Hematopoietic multipotent progenitor cell treated with erythropoietin and hydrocortisone succinate and interleukin-3 and kit ligand, for 8 days (in vitro differentiated cells): ENCODE measurements around the gene ITM2C.

Experiments used
- DNase-seq: peaks from one replicate; pipeline ENCODE4 v3.0.0-alpha.2; 2015

Gene ITM2C

DNA sequence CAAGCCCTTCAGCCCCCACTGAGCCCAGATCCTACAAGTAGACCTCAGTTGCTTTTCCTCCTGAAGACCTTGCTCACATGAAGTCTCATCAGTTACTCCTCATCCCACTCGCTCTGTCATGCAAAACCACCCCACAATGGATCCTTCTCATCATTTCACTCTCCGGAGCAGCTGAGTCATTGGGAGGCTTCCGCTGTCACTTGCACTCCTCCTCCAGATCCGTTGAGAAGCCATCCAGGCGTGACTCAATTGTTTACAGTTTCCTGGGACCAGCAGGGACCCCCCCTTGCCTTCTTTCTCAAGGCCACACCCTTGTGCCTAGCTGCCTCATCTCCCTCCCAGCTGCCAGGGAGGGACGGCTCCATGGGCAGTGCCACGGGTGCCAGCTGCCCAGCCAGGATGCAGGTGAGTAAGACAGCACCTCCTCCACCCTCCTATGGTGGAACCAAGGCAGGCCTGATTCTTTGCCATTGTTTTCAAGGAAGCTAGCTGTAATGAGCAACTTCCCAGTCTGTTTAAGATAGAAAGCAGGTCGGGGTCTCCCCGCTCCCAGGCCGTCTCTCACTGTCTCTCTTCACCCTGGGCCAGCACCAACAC is 44.0 kb downstream of the ITM2C start:
- no peak for DNase-seq

GRCh38 chr2:230909841-230910545 is 45.3 kb downstream of the ITM2C start:
- DNase-seq, result no peak

- DNase-seq, result no peak
Measured at GRCh38 chr2:230910546-230911177, 45.9 kb downstream of the ITM2C start.

DNA sequence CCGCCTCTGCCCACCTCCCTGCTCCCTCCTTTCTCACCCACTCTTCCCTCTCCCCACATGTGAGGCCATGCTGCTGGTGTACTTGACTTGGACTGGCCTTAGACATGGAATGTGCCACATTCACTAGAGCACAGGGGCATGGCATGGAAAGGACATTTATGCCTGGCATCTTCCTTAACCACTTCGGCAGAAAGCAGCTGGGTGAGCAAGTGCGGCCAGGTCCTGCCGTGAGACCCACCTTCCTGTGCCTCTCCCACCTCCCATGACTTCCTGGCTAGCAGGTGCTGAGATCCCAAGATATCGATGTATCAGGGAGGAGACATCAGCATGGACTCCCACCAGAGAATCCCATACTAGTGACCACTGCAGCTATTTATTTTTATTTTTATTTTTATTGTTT is 47.3 kb downstream of the ITM2C start:
- no peak for DNase-seq

DNA sequence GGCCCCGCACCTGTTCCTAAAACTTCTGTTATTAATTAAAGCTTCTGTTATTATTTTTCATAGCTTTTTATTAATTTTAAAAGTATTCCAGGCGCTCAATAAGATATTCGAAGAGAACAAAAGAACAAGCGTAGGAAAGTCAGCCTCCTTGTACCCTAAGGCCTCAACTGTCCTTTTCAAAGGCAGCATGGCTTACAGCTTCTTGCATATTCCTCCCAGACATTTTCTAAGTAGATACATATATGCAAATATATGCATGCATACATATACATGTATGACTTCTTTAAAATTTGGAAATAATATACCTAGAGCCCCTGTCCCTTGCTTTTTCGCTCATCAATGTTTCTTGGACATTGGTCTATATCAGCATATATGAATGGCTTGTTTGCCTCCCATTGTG is 48.0 kb downstream of the ITM2C start:
- DNase-seq, result no peak

DNA sequence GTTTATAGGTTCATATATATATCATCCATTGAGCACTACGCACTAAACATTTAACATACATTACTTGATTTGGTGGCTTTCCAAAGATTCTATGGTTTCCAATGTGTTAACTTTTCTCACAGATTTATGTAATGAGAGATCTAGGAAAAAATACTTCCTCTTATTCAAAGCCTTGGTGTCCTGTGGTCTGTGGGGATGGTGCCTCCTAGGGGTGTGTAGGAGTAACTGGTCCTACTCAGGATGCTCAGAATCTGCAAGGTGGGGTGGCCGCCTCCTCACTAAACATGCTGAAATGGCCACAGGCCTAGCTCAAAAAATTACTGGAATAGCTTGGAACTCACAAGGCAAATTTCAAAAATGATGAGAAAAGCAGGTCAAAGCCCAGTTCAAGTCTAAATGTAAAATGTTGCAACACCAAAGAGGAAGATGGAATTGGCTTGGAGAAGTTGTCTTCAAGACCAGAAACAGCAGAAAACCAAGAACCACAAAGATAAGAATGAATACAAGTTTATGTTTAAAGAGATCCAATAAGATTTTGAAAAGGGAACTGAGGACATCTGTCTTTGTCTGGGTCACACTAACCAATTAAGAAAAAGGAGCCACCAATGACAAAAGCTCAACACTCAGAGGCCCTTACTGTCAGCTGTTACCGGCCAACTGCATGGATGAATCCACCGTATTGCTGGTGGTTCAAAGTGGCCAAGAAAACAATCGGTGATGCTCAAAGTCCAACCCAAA is 48.8 kb downstream of the ITM2C start:
- peak; percentile 40 for DNase-seq

DNA sequence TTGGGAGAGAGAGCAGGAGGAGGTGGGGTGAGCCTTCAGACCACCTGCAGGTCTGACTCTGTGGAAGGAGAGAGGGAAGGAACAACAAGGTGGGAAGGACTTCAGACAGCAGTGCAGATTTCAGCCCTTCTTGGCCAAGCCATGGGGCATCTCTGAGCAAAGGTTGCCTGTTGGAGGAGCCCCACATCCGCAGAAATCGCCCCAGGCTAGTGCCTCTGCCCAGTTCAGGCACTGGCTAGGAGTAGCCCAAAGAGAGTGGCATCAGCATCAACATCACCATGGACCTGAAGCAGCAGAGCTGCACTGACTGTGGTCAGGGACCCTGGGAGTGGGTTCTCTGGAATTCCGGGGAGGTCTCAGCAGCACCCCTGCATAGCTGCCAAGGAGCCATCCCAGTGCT is 50.1 kb downstream of the ITM2C start:
- DNase-seq, result no peak

GRCh38 chr2:230915319-230915718 is 50.6 kb downstream of the ITM2C start:
- no peak for DNase-seq

GRCh38 chr2:230916218-230916617 is 51.5 kb downstream of the ITM2C start:
- no peak for DNase-seq

GRCh38 chr2:230919240-230919639 is 54.5 kb downstream of the ITM2C start:
- no peak for DNase-seq

GRCh38 chr2:230919681-230920080 is 54.9 kb downstream of the ITM2C start:
- DNase-seq, result no peak

- no peak for DNase-seq
Measured at GRCh38 chr2:230920167-230920566, 55.4 kb downstream of the ITM2C start.

- no peak for DNase-seq
Measured at GRCh38 chr2:230921806-230922595, 57.3 kb downstream of the ITM2C start.

DNA sequence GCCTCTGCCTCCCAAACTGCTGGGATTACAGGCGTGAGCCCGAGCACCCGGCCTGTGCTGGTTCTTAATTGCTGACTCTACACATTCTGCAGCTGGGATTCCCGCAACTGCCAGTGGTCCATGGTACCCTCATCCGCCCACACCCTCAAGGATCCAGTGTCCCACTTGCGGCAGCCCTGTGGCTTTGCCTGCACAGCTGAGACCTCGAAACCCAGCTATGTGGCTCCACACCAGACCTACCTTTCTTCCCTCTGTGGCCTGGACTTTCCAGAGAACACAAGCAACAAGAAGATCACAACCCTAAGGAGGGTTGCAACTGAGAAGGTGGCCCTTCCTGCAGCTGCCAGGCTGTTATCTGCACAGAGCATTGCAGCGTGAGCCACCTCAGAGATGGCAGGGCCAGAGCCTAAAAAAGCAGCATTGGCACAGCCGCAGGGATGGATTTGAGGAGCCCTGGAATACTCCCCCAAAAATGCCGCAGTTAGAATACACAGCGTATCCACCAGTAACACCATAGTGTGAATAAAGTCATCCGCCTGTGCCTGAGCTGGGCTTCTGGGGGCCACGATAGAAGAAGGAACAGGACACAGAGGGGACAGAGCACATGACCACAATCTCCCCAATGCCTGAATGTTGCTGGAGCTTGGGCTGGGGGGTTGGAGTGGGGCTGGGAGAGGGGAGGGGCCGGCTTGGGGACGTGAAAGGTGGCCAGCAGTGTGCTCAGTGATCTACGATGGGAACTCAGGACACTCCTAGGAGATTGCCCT is 58.4 kb downstream of the ITM2C start:
- DNase-seq, result no peak

- no peak for DNase-seq
Measured at GRCh38 chr2:230924092-230924469, 59.3 kb downstream of the ITM2C start.

- no peak for DNase-seq
Measured at GRCh38 chr2:230924470-230925341, 60.0 kb downstream of the ITM2C start, which contains the start of gene GPR55. TSS of gene GPR55 (minus strand) at chr2:230925242. CDS start at chr2:230910962, 14,280 bp downstream.

DNA sequence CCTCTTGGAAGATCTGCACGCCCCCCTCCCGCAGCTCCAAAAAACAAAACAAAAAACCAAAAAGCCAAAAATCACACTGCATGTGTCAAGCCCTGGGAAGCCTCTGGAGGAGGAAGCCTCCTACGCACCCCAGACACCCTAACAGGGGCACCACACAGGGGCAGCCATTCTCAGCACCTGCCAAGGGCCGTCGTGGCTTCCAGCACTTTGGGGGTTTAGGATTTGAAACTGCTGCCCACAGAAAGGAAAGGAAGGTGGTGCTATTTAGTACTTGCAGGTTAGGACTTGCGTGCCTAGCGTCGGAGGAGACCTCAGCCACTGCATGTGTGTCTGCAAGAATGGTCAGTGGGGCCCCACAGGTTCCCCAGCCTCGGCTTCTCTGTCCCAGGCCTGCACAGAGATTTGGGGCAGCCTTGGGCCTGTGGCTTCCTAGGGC is 60.7 kb downstream of the ITM2C start:
- DNase-seq, result no peak

DNA sequence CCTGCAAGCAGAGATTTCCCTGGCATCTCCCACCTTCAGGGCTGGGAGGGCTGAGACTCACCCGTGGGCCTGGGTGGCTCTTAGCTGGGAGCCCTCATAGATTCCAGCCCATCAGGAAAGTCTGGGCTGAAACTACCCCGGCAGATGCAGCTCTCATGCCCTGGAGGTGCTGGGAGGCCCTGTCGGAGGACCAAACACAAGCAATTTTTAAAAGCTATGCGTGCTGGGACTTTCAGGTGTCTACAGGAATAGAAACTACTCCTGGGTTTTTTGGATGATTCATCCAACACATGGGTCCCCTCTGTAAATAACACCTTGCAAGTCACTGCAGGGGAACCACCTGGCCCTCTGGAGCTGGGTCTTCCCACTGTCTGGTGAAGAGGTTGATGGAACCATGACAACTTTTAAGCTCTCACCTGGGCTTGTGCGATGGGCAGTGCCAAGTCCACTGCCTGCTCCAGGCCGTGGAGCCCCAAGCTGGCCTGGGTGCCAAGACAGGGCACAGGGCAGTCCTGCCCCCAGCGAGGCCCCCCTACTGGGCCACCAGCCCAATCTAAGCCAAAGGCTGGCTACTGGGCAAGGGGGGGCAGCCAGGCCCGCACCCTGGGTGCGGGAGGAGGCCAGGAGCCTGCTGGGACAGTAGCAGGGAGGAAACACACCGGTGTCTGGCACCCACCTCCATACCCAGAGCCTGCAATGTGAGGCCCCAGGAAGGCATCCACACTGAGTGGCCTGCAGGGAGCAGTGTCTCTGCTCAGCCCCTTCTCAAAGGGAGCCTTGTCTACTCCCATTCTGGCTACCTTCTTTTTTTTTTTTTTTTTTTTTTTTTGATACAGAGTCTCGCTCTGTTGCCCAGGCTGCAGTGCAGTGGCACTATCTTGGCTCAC is 61.4 kb downstream of the ITM2C start:
- DNase-seq, result no peak

DNA sequence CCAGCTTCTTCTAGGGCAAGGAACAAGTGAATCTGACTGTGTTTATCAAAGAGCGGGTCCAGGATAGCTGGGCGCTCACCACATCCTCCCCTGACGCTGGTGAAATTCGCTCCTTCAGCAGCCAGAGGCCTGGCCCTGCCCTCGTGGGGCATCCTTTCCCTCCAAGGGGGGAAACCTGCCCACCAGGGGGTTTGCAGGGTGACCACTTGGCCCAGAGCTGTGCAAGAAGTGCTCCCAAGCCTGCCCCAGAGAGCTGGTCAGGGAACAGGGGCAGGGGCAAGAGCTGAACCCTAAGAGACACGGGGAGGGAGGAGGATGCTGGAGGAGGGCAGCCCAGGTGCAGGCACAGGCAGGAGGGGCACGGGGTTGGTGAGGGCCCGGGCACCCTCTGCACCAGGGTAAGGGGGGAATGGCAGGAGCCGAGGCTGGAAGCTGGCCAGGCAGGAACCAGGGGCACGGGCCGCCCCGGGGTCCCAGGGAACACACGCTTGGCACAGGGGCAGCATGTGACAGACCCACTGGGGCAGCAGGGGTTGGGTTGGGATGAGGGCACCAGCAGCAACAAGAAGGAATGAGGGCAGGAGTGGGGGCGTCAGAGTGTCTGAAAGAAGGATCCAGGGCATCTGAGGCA is 63.1 kb downstream of the ITM2C start:
- DNase-seq, result no peak
